Endodermal cell (in vitro differentiated cells): Measurements from ENCODE around the gene CTAGE1. TPM values are rescaled to one million over a fixed set of nuclear protein-coding genes. Genes with fewer than 3 reads are reported as not detected.

Experiments
- DNase-seq: peaks from one replicate; pipeline ENCODE4 v3.0.0-alpha.2; 2017
- H3K27ac ChIP-seq: 2 replicates; pipeline ENCODE4 v1.5.1; 2013; ENCODE audit warnings: mild to moderate bottlenecking, low read depth, low read length, moderate library complexity
- H3K27me3 ChIP-seq: 2 replicates; pipeline ENCODE4 v1.6.1; 2013; ENCODE audit warnings: mild to moderate bottlenecking, low read length, moderate library complexity; ENCODE audit not compliant: insufficient read depth, control insufficient read depth, poor library complexity, severe bottlenecking
- H3K36me3 ChIP-seq: 2 replicates; pipeline ENCODE4 v1.7.0; 2013; ENCODE audit warnings: mild to moderate bottlenecking, low read length, moderate library complexity; ENCODE audit not compliant: control insufficient read depth, insufficient read depth
- H3K4me1 ChIP-seq: one replicate; pipeline ENCODE4 v1.7.0; 2013; ENCODE audit warnings: low read length; ENCODE audit not compliant: control insufficient read depth, insufficient read depth
- H3K4me3 ChIP-seq: 2 replicates; pipeline ENCODE4 v1.5.1; 2013; ENCODE audit warnings: mild to moderate bottlenecking, low read length, moderate library complexity
- H3K9ac ChIP-seq: 2 replicates; pipeline ENCODE4 v1.6.1; 2013; ENCODE audit warnings: mild to moderate bottlenecking, low read length, moderate library complexity; ENCODE audit not compliant: poor library complexity, severe bottlenecking; ENCODE audit errors: extremely low read depth
- H3K9me3 ChIP-seq: 2 replicates; pipeline ENCODE4 v1.6.1; 2013; ENCODE audit warnings: mild to moderate bottlenecking, low read length, moderate library complexity; ENCODE audit not compliant: control insufficient read depth
- H3K27ac Mint-ChIP-seq: 2 replicates; pipeline ENCODE4 v1.8.0; 2020; ENCODE audit warnings: mixed read lengths
- H3K27me3 Mint-ChIP-seq: 2 replicates; pipeline ENCODE4 v1.8.0; 2021; ENCODE audit warnings: mild to moderate bottlenecking, mixed read lengths; ENCODE audit not compliant: insufficient read depth
- H3K36me3 Mint-ChIP-seq: 2 replicates; pipeline ENCODE4 v1.8.0; 2020; ENCODE audit warnings: low read depth, mixed read lengths
- H3K4me1 Mint-ChIP-seq: 2 replicates; pipeline ENCODE4 v1.8.0; 2020; ENCODE audit warnings: mixed read lengths
- H3K4me3 Mint-ChIP-seq: 2 replicates; pipeline ENCODE4 v1.8.0; 2020; ENCODE audit warnings: mild to moderate bottlenecking, moderate library complexity, mixed read lengths
- H3K9me3 Mint-ChIP-seq: 2 replicates; pipeline ENCODE4 v1.8.0; 2020; ENCODE audit warnings: mild to moderate bottlenecking, mixed read lengths
- WGBS, 2 experiments: methylation state at CpG; one replicate each; pipeline versions ENCODE4 v1.1.5 to v1.1.7; 2013; ENCODE audit warnings: missing lambda C conversion rate in 2 of 2, mixed read lengths in 1 of 2; ENCODE audit not compliant: insufficient coverage in 1 of 2, insufficient read length in 1 of 2; 5-methylcytosine and 5-hydroxymethylcytosine counted together
- total RNA-seq, 2 donors: library from RNA; stranded (reverse); fragmentation: NEBNext Ultra II Directional in 1 of 2; extraction: Animal tissue kit (Norgen Biotek cat#: 25700) in 1 of 2; gene quantifications; 2 replicates in 1 of 2; 3 replicates in 1 of 2; pipeline ENCODE4 v1.2.1, GENCODE V29; 2021
- TF ChIP-seq, protein P1 (sequence below): fragments of 200-600 bp; sonication (generic); conservative IDR thresholded peaks from 2 replicates; pipeline ENCODE4 v1.5.0; 2021; ENCODE audit warnings: antibody characterized with exemption, mild to moderate bottlenecking

Gene CTAGE1
- total RNA-seq, 2 donors from 2014 or later, result not detected

DNA sequence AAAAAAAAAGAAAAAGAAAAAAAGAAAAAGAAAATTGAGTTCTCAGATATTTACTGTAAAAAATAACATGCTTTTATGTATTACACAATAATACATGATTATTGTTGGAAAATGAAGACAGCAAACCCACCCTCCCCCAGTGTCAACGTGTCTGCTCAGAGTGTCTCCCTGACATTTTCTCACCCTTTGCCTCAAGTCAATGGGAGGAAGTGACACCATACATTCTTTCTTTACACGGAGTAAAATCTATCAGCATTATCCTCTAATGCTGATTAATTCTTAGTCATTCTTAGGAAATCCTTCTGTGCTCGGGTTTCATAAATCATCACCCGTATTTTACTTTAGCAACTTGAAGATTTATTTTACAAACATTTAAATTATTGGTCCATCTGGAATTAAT lies 32.0 kb downstream of the CTAGE1 start:
- Histone ChIP-seq H3K9me3 (no peaks in the 10 kb centered on the region), H3K36me3 (no peaks in the 10 kb centered on the region), H3K4me1 (no peaks in the 10 kb centered on the region), H3K27me3 (no peaks in the 10 kb centered on the region), H3K4me3 (no peak overlapping the region), H3K9ac (no peak overlapping the region), H3K27ac (no peak overlapping the region)
- 52 to 56% methylated on average over 2 to 4 of the region's 4 CpGs for WGBS, 2 experiments
- Mint-ChIP-seq H3K27ac (no peak overlapping the region), H3K36me3 (no peaks in the 10 kb centered on the region), H3K27me3 (peaks cover 18% of the 10 kb centered on the region), H3K9me3 (no peaks in the 10 kb centered on the region), H3K4me3 (no peak overlapping the region), H3K4me1 (peaks cover 3% of the 10 kb centered on the region)
- no peak for DNase-seq
- TF ChIP-seq, protein P1, sequence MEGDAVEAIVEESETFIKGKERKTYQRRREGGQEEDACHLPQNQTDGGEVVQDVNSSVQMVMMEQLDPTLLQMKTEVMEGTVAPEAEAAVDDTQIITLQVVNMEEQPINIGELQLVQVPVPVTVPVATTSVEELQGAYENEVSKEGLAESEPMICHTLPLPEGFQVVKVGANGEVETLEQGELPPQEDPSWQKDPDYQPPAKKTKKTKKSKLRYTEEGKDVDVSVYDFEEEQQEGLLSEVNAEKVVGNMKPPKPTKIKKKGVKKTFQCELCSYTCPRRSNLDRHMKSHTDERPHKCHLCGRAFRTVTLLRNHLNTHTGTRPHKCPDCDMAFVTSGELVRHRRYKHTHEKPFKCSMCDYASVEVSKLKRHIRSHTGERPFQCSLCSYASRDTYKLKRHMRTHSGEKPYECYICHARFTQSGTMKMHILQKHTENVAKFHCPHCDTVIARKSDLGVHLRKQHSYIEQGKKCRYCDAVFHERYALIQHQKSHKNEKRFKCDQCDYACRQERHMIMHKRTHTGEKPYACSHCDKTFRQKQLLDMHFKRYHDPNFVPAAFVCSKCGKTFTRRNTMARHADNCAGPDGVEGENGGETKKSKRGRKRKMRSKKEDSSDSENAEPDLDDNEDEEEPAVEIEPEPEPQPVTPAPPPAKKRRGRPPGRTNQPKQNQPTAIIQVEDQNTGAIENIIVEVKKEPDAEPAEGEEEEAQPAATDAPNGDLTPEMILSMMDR, result no peak

DNA sequence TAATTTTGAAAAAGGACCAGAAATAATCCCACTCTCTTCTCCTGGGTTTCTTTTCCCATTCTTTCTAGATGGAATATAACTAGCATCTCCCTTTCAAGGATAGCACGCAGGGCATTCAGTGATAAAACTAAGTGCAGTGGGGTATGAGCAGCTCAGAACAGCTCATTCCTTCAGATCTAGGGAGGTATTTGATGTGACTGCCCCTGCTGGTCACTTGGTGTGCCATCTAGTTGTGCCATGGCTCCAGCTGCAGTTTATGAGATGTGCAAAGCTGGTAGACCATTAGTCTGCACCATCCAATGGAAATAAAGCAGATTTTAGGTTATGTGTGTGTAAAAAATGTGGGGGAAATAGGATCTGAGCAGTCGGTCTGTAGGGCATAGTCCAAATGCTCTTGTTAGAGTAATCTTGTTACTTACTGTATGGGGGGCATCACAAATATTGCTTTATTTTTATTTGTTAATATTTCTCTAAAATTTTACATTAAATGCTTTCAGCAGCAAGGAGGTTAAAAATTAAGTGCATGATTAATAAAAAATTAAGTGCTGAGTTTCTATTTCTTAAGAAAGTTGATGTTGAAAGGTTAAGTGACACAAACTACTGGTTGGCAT lies 38.9 kb downstream of the CTAGE1 start:
- H3K27me3 ChIP-seq, result peaks cover 11% of the 10 kb centered on the region
- H3K4me1 Mint-ChIP-seq, result no peaks in the 10 kb centered on the region
- H3K36me3 ChIP-seq, result no peaks in the 10 kb centered on the region
- no peaks in the 10 kb centered on the region for H3K9me3 ChIP-seq
- H3K27me3 Mint-ChIP-seq, result peaks cover 56% of the 10 kb centered on the region
- DNase-seq, result peak; percentile 73
- no peak overlapping the region for H3K27ac Mint-ChIP-seq
- TF ChIP-seq, protein P1, result peak; percentile 82
- no peaks in the 10 kb centered on the region for H3K9me3 Mint-ChIP-seq
- H3K4me3 ChIP-seq, result no peak overlapping the region
- H3K4me3 Mint-ChIP-seq, result no peak overlapping the region
- 89% methylated on average over 2 of the region's 2 CpGs; no CpG with 5 or more reads in 1 of the 2 experiments for WGBS, 2 experiments
- H3K9ac ChIP-seq, result no peak overlapping the region
- no peak overlapping the region for H3K27ac ChIP-seq
- no peaks in the 10 kb centered on the region for H3K36me3 Mint-ChIP-seq
- no peaks in the 10 kb centered on the region for H3K4me1 ChIP-seq

DNA sequence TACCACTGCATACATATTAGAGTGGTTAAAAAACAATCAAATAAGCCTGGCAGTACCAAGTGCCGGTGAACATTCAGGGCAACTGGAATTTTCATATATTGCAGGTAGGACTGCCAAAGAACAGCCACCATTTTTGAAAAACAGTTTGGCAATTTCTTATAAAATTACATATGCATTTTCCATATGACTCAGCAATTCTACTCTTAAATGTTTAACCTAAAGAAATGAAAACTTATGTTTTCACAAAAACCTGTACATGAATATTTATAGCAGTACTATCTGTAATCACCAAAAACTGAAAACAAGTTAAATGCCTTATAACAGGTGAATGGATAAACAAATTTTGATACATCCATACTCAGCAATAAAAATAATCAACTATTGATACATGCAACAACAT lies 39.9 kb downstream of the CTAGE1 start:
- WGBS, 2 experiments, result 89 to 100% methylated on average over 1 of the region's 1 CpG
- Histone ChIP-seq H3K4me3 (no peak overlapping the region), H3K9ac (no peak overlapping the region), H3K9me3 (peaks cover 2% of the 10 kb centered on the region), H3K36me3 (no peaks in the 10 kb centered on the region), H3K27ac (no peak overlapping the region), H3K27me3 (peaks cover 11% of the 10 kb centered on the region), H3K4me1 (no peaks in the 10 kb centered on the region)
- TF ChIP-seq, protein P1, result no peak
- Mint-ChIP-seq H3K27me3 (peaks cover 52% of the 10 kb centered on the region), H3K4me1 (no peaks in the 10 kb centered on the region), H3K27ac (no peak overlapping the region), H3K4me3 (no peak overlapping the region), H3K9me3 (peaks cover 2% of the 10 kb centered on the region), H3K36me3 (no peaks in the 10 kb centered on the region)
- no peak for DNase-seq
